Glutamatergic neuron (in vitro differentiated cells): Measurements from ENCODE around the gene PTPRC. TPM values are rescaled to one million over a fixed set of nuclear protein-coding genes. Genes with fewer than 3 reads are reported as not detected.

Source experiments
- DNase-seq: peaks from one replicate; pipeline ENCODE4 v3.0.0; 2022
- H3K27ac Mint-ChIP-seq: one replicate; pipeline ENCODE4 v1.8.0; 2020; ENCODE audit warnings: mild to moderate bottlenecking, mixed read lengths, inconsistent platforms; ENCODE audit not compliant: unreplicated experiment
- H3K27me3 Mint-ChIP-seq: one replicate; pipeline ENCODE4 v1.8.0; 2020; ENCODE audit warnings: mild to moderate bottlenecking, moderate library complexity, mixed read lengths, inconsistent platforms; ENCODE audit not compliant: unreplicated experiment
- H3K36me3 Mint-ChIP-seq: one replicate; pipeline ENCODE4 v1.8.0; 2020; ENCODE audit warnings: mild to moderate bottlenecking, mixed read lengths, inconsistent platforms; ENCODE audit not compliant: unreplicated experiment
- H3K4me1 Mint-ChIP-seq: one replicate; pipeline ENCODE4 v1.8.0; 2020; ENCODE audit warnings: mild to moderate bottlenecking, low read depth, mixed read lengths, inconsistent platforms; ENCODE audit not compliant: unreplicated experiment
- H3K4me3 Mint-ChIP-seq: one replicate; pipeline ENCODE4 v1.8.0; 2020; ENCODE audit warnings: mild to moderate bottlenecking, mixed read lengths, inconsistent platforms; ENCODE audit not compliant: unreplicated experiment
- H3K9me3 Mint-ChIP-seq: one replicate; pipeline ENCODE4 v1.8.0; 2020; ENCODE audit warnings: mild to moderate bottlenecking, moderate library complexity, mixed read lengths, inconsistent platforms; ENCODE audit not compliant: unreplicated experiment
- CTCF ChIP-seq: fragments of 200-600 bp; sonication (generic); IDR thresholded peaks from one replicate; pipeline ENCODE4 v1.5.0; 2021; ENCODE audit not compliant: partially characterized antibody, unreplicated experiment
- total RNA-seq: library from RNA; stranded (reverse); fragmentation: NEBNext Ultra II Directional; extraction: Animal tissue kit (Norgen Biotek cat#: 25700); gene quantifications from one replicate; pipeline ENCODE4 v1.2.1, GENCODE V29; 2021; ENCODE audit not compliant: unreplicated experiment

The PTPRC gene
- total RNA-seq, 1 donor from 2014 or later = not detected

- Mint-ChIP-seq H3K27ac (no peak overlapping the region), H3K27me3 (no peaks in the 10 kb centered on the region), H3K36me3 (no peaks in the 10 kb centered on the region), H3K9me3 (no peaks in the 10 kb centered on the region), H3K4me1 (peaks cover 3% of the 10 kb centered on the region), H3K4me3 (no peak overlapping the region)
- TF ChIP-seq CTCF = no peak
- DNase-seq = no peak
Measured at GRCh38 chr1:198653808-198654413, 15.1 kb downstream of the PTPRC start.

GRCh38 chr1:198655459-198656121 is 16.8 kb downstream of the PTPRC start:
- no peak for DNase-seq
- Mint-ChIP-seq H3K36me3 (no peaks in the 10 kb centered on the region), H3K27me3 (no peaks in the 10 kb centered on the region), H3K27ac (no peak overlapping the region), H3K9me3 (no peaks in the 10 kb centered on the region), H3K4me3 (no peak overlapping the region), H3K4me1 (no peaks in the 10 kb centered on the region)
- no peak for TF ChIP-seq CTCF

GRCh38 chr1:198656500-198656932 is 17.7 kb downstream of the PTPRC start:
- Mint-ChIP-seq H3K27me3 (no peaks in the 10 kb centered on the region), H3K9me3 (no peaks in the 10 kb centered on the region), H3K27ac (no peak overlapping the region), H3K36me3 (no peaks in the 10 kb centered on the region), H3K4me3 (no peak overlapping the region), H3K4me1 (no peaks in the 10 kb centered on the region)
- no peak for DNase-seq
- no peak for TF ChIP-seq CTCF

- no peak for TF ChIP-seq CTCF
- no peaks in the 10 kb centered on the region for H3K4me1 Mint-ChIP-seq
Measured at GRCh38 chr1:198657550-198658064, 18.8 kb downstream of the PTPRC start.

More at GRCh38 chr1:198657550-198658064, 18.8 kb downstream of the PTPRC start:
- H3K9me3 Mint-ChIP-seq = no peaks in the 10 kb centered on the region
- no peak overlapping the region for H3K4me3 Mint-ChIP-seq
- no peak overlapping the region for H3K27ac Mint-ChIP-seq
- no peaks in the 10 kb centered on the region for H3K36me3 Mint-ChIP-seq
- no peak for DNase-seq
- no peaks in the 10 kb centered on the region for H3K27me3 Mint-ChIP-seq
